ENCODE results near the gene FAM171A1.
"Not testable (repeated sequence)": the region's sequence is repeated elsewhere in the genome, so short reads cannot be mapped to it uniquely, and the experiment has no call there.

FAM171A1 gene

DNA sequence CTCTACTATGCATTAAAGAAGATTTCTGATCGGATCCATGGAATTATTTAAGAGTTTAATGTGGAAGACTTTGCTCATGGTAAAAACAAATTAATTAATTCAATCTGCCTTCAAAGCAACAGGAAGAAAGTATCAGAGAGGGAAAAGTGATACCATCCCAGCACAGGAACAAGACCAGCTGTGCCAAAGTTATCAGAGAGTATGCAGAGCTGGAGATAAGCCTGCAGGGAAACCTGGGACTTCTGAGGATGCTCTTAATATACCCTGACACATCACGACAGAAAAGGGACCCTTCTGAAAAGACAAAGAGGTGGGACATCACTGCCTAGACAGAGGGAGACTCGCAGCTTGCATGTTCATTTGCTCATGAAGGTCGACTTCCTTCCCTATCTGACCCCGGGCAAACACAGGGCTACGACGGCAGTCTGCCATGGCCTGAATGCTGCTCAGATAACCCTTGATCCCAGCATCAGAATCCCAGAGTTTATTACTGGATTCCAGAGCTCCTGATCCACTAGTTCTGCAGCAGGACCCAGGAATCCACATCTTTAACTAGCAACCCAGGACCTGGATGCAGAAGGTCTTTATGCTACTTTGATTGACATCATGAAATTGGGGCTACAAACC is 29.5 kb downstream of the FAM171A1 start:
- no peak for DNase-seq

DNA sequence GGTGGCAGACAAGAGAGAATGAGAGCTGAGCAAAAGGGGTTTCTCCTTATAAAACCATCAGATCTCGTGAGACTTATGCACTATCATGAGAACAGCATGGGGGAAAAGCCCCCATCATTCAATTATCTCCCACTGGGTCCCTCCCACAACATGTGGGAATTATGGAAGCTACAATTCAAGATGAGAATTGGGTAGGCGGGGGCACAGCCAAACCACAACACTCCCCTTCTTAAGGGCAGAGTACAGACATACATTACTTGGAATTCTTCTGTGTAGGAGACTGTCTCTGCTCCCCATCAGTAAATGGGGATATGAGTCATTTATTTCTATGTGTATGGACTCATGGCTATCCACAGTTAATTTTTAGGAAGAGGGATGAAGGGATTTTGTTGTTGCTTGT is 31.2 kb downstream of the FAM171A1 start:
- no peak for DNase-seq

- not testable (repeated sequence) for DNase-seq
Measured at GRCh38 chr10:15337441-15337923, 33.6 kb downstream of the FAM171A1 start.

DNA sequence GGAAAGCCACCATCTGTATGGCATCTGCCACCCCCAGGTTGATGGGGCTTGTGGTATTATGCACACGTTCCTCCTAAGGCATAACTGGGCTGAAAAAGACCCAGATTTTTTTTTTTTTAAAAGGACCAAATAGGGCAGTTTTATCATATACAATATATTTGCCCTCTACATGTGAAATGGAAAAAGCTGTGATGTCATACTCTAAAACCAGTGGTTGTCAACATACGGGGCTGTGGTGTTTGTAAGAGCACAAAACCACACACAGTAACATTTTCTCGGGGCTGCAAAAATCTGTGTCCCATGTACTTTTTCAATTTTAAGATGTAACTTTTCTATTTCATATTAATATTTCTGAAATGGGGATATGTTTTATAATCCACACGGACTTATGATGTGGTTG is 34.9 kb downstream of the FAM171A1 start:
- no peak for DNase-seq

GRCh38 chr10:15335508-15335907 is 35.6 kb downstream of the FAM171A1 start:
- DNase-seq = no peak

GRCh38 chr10:15334650-15335323 is 36.3 kb downstream of the FAM171A1 start:
- DNase-seq = no peak

- DNase-seq = no peak
Measured at GRCh38 chr10:15333909-15334649, 37.0 kb downstream of the FAM171A1 start.

DNA sequence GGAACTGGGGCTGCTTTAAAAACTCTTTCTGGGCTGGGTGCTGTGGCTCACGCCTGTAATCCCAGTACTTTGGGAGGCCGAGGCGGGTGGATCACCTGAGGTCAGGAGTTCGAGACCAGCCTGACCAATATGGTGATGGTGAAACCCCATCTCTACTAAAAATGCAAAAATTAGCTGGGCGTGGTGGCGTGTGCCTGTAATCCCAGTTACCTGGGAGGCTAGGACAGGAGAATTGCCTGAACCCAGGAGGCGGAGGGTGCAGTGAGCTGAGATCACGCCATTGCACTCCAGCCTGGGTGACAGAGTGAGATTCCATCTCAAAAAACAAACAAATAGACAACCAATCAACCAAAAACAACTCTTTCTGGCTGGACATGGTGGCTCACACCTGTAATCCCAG is 37.9 kb downstream of the FAM171A1 start:
- DNase-seq = not testable (repeated sequence)

- no peak for DNase-seq
Measured at GRCh38 chr10:15331461-15331860, 39.6 kb downstream of the FAM171A1 start.

DNA sequence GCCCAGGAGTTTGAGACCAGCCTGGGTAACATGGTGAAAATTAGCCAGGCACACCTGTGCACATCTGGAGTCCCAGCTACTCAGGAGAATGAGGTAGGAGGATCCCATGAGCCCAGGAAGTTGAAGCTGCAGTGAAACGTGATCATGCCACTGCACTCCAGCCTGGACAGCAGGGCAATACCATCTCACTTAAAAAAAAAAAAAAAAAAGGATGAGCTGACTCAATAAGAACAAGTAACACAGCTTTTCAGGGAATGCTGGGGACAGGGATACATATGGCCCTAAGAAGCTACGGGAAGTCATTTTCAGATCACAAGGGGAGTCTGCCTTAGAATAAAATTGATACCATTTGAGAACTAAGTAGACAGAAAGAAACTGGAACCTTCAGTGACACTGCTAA is 41.7 kb downstream of the FAM171A1 start:
- DNase-seq = no peak

DNA sequence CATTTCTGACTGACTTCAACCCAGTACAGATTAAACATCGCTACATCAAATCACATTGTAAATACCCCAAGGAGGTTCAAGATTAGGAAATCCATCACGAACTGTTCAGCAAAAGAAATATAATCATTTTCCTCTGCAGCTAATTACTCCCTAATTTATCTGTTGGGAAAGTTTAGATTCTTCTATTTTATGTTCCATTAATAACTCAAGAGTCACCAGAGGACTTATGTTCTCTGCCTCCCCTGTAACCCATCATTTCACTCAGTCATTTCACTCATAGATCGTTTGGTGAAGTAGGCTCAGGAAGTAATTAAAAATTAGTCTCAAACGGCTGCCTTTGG is 45.2 kb downstream of the FAM171A1 start:
- DNase-seq = no peak

- DNase-seq = no peak
Measured at GRCh38 chr10:15325243-15325943, 45.7 kb downstream of the FAM171A1 start.

DNA sequence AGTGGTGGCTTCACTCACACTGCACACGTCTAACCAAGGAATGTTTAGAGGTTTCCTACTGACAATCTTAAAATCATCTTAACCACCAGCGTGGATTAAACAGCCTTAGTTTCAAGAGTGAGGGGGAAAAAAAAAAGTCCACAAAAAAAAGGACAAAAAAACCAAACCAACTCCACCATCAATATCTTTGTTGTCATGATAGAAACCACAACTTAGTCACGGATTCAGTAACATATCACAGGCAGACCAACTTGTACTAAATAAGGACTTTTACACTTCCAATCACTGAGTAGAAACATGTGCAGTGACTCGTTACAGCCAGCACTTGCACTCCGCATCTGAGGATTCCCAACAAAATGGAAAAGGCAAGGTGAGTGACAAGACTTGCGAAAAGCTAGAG is 46.5 kb downstream of the FAM171A1 start:
- DNase-seq = no peak

DNA sequence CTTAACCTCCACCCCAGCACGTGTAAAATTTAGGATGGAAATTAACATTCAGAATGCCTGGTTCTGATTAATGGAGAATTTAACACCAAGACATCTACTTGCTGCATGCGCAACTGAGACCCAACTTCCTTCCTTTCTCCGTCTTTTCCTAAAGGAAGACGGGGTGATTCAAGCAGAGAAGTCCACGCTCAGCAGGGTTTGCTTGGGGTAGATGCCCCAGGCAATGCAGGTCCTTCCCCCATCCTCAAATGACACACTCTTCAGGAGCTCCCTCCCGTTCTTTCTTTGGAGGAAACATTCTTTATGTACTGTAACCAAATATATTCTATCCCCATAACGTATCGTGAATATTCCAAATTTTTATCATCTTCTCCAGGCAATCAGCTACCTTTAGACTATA is 47.0 kb downstream of the FAM171A1 start:
- no peak for DNase-seq

- DNase-seq = no peak
Measured at GRCh38 chr10:15322356-15322755, 48.7 kb downstream of the FAM171A1 start.

- no peak for DNase-seq
Measured at GRCh38 chr10:15321431-15322341, 49.4 kb downstream of the FAM171A1 start.

DNA sequence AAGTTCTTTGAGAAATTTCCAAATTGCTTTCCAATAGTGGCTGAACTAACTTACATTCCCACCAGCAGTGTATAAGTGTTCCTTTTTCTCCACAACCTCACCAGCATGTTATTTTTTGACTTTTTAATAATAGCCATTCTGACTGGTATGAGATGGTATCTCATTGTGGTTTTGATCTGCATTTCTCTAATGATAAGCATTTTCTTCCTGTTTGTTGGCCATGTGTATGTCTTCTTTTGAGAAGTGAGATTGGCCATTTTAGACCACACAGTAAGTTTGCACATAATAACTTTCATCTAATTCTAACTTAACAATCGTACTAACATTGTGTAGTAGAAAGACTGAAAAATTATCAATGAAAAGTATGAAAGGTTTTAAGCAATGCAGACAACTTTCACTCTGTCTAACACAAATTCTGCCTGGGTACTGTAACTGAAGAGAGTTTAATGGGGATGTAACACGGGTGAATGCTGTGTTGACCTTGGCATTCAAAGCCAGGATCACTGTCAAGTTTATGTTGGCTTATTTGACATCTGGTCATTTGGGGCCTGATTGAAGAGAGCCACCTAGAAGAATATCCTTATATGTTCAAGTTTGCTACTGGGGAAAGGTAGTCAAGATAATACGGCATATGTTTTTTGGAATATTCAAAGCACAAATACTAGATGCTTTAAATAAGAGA is 50.4 kb downstream of the FAM171A1 start:
- no peak for DNase-seq

- no peak for DNase-seq
Measured at GRCh38 chr10:15320118-15320517, 51.0 kb downstream of the FAM171A1 start.

DNA sequence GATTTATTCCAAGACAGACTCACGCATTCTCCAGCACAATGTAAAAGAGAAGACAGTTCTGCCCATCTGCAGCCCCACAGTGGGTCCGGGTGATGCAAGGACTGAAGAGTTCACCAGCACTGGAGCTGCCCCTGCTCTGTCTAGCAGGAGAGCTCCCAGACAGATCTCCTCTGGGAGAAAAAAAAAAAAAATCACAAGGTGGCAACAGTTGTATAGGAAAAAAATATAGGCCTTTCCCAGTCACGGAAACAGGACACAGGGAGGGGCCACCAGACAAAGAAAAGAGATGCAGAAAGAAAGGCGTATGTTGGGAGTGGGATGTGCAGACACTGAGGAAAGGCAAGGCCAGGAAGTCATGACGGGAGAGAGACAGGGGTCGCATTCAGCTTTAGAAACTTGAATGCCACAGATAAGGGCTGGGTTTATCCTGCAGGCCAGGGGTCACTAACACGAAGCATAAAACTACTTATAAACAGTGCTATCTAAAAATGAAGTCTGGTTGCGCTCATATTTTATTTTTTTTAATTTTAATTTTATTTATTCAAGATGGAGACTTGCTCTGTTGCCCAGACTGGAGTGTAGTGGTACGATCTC is 54.1 kb downstream of the FAM171A1 start:
- no peak for DNase-seq

DNA sequence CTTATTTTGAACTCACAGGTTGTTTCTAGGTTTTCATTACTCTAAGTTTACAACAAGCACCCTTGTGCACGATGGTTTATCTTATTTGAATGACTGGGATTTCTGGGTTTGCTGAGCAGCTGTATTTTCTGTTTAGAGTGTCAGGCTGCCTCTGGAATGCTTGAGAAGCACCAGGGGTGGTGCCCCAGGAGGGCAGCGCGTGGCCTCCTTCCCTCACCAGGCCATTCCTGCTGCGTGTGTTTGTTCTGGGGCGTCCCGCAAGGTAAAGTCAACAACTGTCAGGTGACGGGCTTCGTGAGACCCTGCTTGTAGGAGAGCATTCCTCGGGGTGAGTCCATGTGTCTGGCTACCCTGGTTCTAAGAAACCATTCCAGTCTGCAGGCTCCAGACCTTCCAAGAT is 54.9 kb downstream of the FAM171A1 start:
- no peak for DNase-seq

DNA sequence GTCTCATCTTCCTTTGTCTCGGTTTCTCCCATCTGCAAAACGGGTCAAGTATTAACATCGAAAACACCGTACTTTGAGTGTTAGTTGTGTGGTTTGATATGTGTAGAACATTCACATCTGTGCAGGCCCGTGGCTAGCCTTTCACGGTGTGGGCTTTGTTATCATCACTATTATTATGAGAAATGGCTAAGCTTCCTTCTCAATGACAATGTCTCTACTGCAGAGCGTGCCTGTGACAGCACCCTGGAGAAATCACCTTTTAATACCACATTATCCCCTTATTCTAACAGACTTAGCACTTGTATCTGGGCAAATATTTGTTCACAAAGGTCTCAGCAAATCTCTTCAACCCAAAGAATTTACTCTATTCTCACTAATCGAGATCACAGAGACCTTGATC is 55.8 kb downstream of the FAM171A1 start:
- DNase-seq = no peak
